ENCODE data around the gene PIH1D1.

- TF ChIP-seq CTCF (IDR thresholded peaks at IDR 0.05), result no peak
- no peak for TF ChIP-seq POLR2A (IDR thresholded peaks at IDR 0.05)
Measured at GRCh38 chr19:49441210-49441959, 10.2 kb downstream of the PIH1D1 start, which contains the start of gene SLC17A7.
